ENCODE data around the gene E2F3. TPM values are rescaled to one million over a fixed set of nuclear protein-coding genes. Genes with fewer than 3 reads are reported as not detected.

Gene E2F3
- total and polyA plus RNA-seq, 2 donors from 2014 or later = 3.7 to 11.0 TPM

DNA sequence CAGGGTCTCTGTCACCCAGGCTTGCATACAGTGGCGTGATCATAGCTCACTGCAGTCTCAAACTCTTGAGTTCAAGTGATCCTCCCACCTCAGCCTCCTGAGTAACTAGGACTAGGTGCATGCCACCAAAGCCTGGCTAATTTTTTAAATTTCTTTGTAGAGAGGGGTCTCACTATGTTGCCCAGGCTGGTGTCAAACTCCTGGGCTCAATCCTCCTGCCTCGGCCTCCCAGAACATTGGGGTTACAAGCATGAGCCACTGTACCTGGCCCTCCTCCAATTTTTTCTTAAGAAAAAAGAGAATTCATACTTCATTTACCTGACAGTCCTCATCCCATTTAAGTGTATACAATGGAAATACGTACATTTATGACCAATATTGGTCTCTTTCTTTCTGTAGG lies 37.9 kb downstream of the E2F3 start:
- Histone ChIP-seq H3K36me3 (ENCODE audit: control insufficient read depth in 2 of 3, insufficient read depth in 3 of 3, low read length in 3 of 3) (no peaks in the 10 kb centered on the region), H3K4me3 (ENCODE audit: low read length in 3 of 3) (no peak overlapping the region), H3K9ac (ENCODE audit: low read length in 3 of 3) (no peak overlapping the region), H3K9me3 (ENCODE audit: control insufficient read depth in 2 of 3, insufficient read depth in 1 of 3, low read length in 3 of 3) (no peaks in the 10 kb centered on the region), H3K27ac (ENCODE audit: low read depth in 2 of 2, low read length in 2 of 2) (no peak overlapping the region), H3K27me3 (ENCODE audit: control insufficient read depth, insufficient read depth, low read length) (no peaks in the 10 kb centered on the region), H3K4me1 (ENCODE audit: control insufficient read depth in 2 of 3, insufficient read depth in 2 of 3, low read depth in 1 of 3, low read length in 3 of 3) (peaks cover 0 to 2% (median 0%) of the 10 kb centered on the region in 3 donors)
- no peak for FAIRE-seq
- DNase-seq = no peak
- TF ChIP-seq, protein P1, sequence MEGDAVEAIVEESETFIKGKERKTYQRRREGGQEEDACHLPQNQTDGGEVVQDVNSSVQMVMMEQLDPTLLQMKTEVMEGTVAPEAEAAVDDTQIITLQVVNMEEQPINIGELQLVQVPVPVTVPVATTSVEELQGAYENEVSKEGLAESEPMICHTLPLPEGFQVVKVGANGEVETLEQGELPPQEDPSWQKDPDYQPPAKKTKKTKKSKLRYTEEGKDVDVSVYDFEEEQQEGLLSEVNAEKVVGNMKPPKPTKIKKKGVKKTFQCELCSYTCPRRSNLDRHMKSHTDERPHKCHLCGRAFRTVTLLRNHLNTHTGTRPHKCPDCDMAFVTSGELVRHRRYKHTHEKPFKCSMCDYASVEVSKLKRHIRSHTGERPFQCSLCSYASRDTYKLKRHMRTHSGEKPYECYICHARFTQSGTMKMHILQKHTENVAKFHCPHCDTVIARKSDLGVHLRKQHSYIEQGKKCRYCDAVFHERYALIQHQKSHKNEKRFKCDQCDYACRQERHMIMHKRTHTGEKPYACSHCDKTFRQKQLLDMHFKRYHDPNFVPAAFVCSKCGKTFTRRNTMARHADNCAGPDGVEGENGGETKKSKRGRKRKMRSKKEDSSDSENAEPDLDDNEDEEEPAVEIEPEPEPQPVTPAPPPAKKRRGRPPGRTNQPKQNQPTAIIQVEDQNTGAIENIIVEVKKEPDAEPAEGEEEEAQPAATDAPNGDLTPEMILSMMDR (IDR thresholded peaks at IDR 0.05; ENCODE audit: borderline replicate concordance, extremely low read depth, insufficient read depth) = no peak
- intact Hi-C loops (cut with DNase I) = no loop called here

DNA sequence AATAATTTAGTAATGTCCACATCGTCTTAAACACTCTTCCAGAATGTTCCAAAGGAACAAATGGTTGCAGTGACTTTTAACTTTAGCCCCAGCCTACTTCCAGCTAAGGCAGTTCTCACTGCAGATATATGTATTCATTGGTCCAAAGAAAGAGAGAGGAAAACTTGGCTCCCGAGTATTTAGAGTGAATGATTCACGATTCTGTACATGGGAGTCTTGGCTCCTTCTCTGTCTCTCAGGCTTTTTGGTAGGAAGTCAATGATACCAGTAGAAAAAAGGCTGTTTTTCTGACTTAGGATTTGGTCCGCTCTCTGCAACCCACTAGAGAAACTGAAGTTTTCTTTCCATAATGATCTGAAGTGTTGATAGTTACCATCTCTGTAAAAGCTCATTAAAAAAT lies 38.6 kb downstream of the E2F3 start:
- no peak for FAIRE-seq

DNA sequence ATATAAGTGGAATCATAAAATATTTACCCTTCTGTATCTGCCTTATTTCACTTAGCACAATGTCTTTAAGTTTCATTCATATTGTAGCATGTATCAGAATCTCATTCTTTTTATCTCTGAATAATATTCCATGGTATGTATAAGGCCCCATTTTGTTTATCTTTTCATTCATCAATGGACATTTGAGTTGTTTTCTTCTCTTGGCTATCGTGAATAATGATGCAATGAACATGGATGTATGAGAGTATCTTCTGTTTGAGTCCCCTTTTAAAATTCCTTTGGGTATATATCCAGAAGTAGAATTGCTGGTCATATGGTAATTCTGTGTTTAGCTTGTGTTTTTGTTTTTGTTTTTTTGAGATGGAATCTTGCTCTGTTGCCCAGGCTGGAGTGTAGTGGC lies 39.6 kb downstream of the E2F3 start:
- H3K9ac ChIP-seq (ENCODE audit: low read length in 3 of 3) = no peak overlapping the region
- H3K27me3 ChIP-seq (ENCODE audit: control insufficient read depth, insufficient read depth, low read length) = no peaks in the 10 kb centered on the region
- H3K9me3 ChIP-seq (ENCODE audit: control insufficient read depth in 2 of 3, insufficient read depth in 1 of 3, low read length in 3 of 3) = no peaks in the 10 kb centered on the region
- no peak overlapping the region for H3K27ac ChIP-seq (ENCODE audit: low read depth in 2 of 2, low read length in 2 of 2)
- H3K4me3 ChIP-seq (ENCODE audit: low read length in 3 of 3) = no peak overlapping the region
- peaks cover 0 to 2% (median 0%) of the 10 kb centered on the region in 3 donors for H3K4me1 ChIP-seq (ENCODE audit: control insufficient read depth in 2 of 3, insufficient read depth in 2 of 3, low read depth in 1 of 3, low read length in 3 of 3)
- FAIRE-seq = no peak
- intact Hi-C loops (cut with DNase I) = no loop called here
- H3K36me3 ChIP-seq (ENCODE audit: control insufficient read depth in 2 of 3, insufficient read depth in 3 of 3, low read length in 3 of 3) = no peaks in the 10 kb centered on the region
- TF ChIP-seq, protein P1 (IDR thresholded peaks at IDR 0.05; ENCODE audit: borderline replicate concordance, extremely low read depth, insufficient read depth) = no peak
- DNase-seq = no peak

More for the DNA sequence above, 38.6 kb downstream of the E2F3 start:
- H3K9me3 ChIP-seq (ENCODE audit: control insufficient read depth in 2 of 3, insufficient read depth in 1 of 3, low read length in 3 of 3) = no peaks in the 10 kb centered on the region
- no peak overlapping the region for H3K27ac ChIP-seq (ENCODE audit: low read depth in 2 of 2, low read length in 2 of 2)
- H3K9ac ChIP-seq (ENCODE audit: low read length in 3 of 3) = no peak overlapping the region
- peaks cover 0 to 2% (median 0%) of the 10 kb centered on the region in 3 donors for H3K4me1 ChIP-seq (ENCODE audit: control insufficient read depth in 2 of 3, insufficient read depth in 2 of 3, low read depth in 1 of 3, low read length in 3 of 3)
- intact Hi-C loops (cut with DNase I) = no loop called here
- TF ChIP-seq, protein P1 (IDR thresholded peaks at IDR 0.05; ENCODE audit: borderline replicate concordance, extremely low read depth, insufficient read depth) = no peak
- H3K27me3 ChIP-seq (ENCODE audit: control insufficient read depth, insufficient read depth, low read length) = no peaks in the 10 kb centered on the region
- DNase-seq = peak in 1 of 5 donors; percentile 54
- no peaks in the 10 kb centered on the region for H3K36me3 ChIP-seq (ENCODE audit: control insufficient read depth in 2 of 3, insufficient read depth in 3 of 3, low read length in 3 of 3)
- H3K4me3 ChIP-seq (ENCODE audit: low read length in 3 of 3) = no peak overlapping the region

DNA sequence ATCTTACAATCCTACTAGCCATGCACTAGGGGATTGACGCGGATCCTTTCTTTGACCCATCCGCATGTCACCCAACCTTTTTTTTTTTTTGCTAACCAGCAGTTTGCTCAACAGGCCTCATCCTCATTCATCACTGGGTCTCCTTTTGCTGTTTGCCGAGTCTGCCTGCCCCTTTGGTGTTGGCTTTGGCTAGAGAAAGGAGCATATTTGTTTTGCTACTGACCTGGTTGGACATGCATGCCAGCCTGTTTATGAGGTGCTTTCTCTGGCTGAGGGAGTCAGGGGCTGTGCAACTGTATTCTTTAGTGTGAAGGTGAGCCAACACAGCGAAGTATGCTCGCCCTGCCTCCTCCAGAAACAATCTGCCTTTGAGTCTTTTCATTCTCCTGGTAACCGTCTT lies 40.2 kb downstream of the E2F3 start:
- no peak for FAIRE-seq
- DNase-seq = peak in 3 of 5 donors; percentile 59 to 77 (median 67)
- intact Hi-C loops (cut with DNase I) = no loop called here

More for the DNA sequence above, 40.2 kb downstream of the E2F3 start:
- H3K4me1 ChIP-seq (ENCODE audit: control insufficient read depth in 2 of 3, insufficient read depth in 2 of 3, low read depth in 1 of 3, low read length in 3 of 3) = peaks cover 0 to 2% (median 0%) of the 10 kb centered on the region in 3 donors
- TF ChIP-seq, protein P1 (IDR thresholded peaks at IDR 0.05; ENCODE audit: borderline replicate concordance, extremely low read depth, insufficient read depth) = no peak
- H3K27ac ChIP-seq (ENCODE audit: low read depth in 2 of 2, low read length in 2 of 2) = no peak overlapping the region
- H3K9me3 ChIP-seq (ENCODE audit: control insufficient read depth in 2 of 3, insufficient read depth in 1 of 3, low read length in 3 of 3) = no peaks in the 10 kb centered on the region
- H3K27me3 ChIP-seq (ENCODE audit: control insufficient read depth, insufficient read depth, low read length) = no peaks in the 10 kb centered on the region
- H3K9ac ChIP-seq (ENCODE audit: low read length in 3 of 3) = no peak overlapping the region
- H3K4me3 ChIP-seq (ENCODE audit: low read length in 3 of 3) = no peak overlapping the region
- no peaks in the 10 kb centered on the region for H3K36me3 ChIP-seq (ENCODE audit: control insufficient read depth in 2 of 3, insufficient read depth in 3 of 3, low read length in 3 of 3)
